SH-SY5Y (cell line): Measurements from ENCODE around the gene WDR89.

Experiments
- GATA2 ChIP-seq: IDR thresholded peaks from 2 replicates; pipeline ENCODE4 v1.6.1; 2011; ENCODE audit warnings: mild to moderate bottlenecking, low read depth, low read length
- GATA3 ChIP-seq: IDR thresholded peaks from 2 replicates; pipeline ENCODE4 v1.6.1; 2011; ENCODE audit warnings: low read depth, mild to moderate bottlenecking, low read length, moderate library complexity

Gene WDR89, protein sequence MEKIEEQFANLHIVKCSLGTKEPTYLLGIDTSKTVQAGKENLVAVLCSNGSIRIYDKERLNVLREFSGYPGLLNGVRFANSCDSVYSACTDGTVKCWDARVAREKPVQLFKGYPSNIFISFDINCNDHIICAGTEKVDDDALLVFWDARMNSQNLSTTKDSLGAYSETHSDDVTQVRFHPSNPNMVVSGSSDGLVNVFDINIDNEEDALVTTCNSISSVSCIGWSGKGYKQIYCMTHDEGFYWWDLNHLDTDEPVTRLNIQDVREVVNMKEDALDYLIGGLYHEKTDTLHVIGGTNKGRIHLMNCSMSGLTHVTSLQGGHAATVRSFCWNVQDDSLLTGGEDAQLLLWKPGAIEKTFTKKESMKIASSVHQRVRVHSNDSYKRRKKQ

DNA sequence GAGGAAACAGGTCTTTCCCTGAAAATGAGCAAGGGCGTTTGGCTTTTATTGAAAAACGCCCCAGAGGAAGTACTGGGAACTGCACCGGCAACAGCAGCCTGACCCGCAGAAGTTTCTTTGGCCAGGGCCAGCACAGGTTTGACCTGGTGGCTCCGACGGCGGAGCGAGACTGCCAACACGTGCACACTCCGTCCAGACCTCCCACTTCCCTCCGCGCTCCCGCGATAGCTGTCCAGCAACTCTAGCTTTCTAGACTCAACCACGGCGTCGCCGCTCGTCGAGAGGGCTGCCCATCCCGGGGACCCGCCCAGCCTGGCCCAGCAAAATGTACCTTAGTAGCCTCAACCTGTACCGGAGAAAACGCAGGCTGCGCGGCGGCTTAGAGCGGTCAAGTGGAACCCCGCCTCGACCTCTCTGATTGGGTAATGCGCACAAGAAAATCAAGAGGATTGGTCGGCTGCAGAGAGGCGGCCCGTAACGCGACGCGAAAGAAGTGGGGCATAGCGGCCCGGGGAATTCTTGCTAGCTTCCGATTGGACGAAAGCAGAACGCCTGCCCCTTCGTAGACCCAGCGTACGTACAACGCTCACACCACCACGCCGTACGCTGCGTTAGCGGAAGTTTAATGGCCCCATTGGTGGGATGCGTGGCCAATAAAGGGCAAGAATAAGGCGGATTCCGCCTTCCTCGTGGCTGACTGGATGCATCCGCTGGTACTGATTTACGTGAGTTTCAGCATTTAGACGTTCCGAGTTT is at the start of gene WDR89:
Gene WDR89, minus strand, starts transcription at position 399 of the 756 bp plus-strand sequence. CDS start 41,929 bp downstream, outside the sequence.
- TF ChIP-seq GATA3 (no peak), GATA2 (no peak)

DNA sequence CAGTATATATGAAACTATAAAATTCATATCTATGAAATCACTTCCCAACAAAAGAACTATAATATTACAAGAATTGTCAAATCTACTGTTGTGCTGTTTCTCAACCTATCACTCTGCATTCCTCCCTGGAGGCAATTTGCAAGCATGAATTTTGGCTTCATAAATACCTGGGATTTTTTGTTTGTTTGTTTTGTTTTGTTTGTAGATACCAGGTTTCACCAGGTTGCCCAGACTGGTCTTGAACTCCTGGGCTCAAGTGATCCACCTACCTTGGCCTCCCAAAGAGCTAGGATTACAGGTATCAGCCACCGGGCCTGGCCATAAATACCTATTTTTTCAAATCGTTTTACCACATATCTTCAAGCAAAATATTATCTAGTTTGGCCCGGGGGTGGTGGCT is 47.5 kb upstream of the WDR89 start:
- no peak for TF ChIP-seq GATA3
- TF ChIP-seq GATA2 = no peak

DNA sequence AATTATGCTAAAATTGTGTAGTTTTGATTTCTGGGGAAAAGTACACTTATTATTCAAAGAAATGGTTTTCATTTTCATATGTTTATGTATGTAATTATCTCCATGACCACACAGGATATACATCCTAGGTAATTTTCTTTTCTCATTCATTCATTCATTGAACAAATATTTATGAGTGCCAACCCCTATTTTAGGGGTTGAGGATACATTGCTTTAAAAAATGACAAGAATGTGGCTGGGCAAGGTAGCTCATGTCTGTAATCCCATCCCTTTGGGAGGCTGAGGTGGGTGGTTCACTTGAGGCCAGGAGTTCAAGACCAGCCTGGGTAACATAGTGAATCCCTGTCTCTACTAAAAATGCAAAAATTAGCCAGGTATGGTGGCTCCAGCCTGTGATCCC is 45.3 kb upstream of the WDR89 start:
- TF ChIP-seq GATA3 = no peak
- no peak for TF ChIP-seq GATA2

DNA sequence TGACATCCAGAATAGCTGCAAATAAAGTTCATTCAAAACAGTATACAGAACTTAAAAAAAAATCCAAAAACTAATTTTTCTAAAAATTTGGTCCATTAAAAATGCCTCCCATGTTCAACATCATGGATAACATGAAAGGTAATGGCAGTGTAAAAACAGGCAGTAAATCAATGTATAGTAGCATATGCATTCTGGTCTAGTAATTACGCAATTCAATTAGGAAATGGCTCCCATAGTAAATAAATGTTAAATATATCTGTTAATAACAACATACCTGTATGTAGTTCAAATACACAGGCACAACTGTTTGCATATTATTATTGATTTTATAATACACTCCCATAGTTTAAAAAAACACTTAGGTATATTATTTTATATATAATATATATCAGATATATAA is 43.7 kb upstream of the WDR89 start:
- no peak for TF ChIP-seq GATA3
- no peak for TF ChIP-seq GATA2

DNA sequence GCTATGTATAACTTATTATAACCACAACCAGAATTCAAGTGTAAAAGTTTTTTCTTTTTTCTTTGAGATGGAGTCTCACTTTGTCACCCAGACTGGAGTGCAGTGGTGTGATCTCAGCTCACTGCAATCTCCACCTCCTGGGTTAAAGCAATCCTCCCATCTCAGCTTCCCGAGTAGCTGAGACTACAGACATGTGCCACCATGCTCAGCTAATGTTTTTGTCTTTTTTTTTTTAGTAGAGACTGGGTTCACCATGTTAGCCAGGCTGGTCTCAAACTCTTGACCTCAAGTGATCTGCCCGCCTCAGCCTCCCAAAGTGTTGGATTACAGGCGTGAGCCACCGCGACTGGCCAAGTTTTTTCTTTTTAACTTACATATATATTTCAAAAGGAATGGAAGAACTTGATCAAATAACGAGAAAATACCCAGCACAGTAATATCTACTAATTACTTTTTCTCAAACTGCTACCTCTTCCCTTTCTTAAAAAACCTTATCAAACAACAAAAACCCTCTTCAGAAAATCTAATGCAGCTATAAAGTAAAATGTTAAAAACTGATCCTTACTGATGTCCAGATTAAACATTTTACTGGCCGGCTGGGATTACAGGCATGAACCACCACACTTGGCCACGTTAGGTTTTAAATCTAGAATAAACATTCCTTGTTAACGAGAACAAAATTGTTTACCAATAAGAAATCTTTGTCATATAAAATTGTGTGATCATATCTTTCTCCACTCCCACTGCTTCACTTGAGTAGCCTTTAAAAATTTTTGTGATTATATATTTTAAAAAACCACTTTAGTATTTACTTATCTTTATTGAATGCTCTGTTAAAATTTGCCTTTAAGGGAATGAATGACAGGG is 41.3 kb upstream of the WDR89 start:
- no peak for TF ChIP-seq GATA2
- TF ChIP-seq GATA3 = no peak

DNA sequence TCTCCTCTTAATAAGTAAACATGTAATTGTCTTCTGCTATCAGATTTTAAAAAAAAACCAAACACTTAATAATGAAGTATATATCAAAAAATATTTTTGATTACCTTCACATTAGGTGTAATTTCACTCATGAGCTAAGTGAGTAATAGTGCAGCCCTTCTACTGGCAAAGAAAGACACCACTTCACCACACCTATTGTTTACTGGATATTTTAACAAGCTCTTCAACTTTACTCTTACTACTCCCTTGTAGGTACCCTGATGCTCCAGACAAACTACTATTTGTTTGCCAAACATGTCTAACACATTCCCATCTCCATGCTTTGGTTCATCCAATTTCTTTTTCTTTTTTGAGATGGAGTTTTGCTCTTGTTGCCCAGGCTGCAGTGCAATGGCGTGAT is 36.9 kb upstream of the WDR89 start:
- TF ChIP-seq GATA2 (no peak), GATA3 (no peak)

DNA sequence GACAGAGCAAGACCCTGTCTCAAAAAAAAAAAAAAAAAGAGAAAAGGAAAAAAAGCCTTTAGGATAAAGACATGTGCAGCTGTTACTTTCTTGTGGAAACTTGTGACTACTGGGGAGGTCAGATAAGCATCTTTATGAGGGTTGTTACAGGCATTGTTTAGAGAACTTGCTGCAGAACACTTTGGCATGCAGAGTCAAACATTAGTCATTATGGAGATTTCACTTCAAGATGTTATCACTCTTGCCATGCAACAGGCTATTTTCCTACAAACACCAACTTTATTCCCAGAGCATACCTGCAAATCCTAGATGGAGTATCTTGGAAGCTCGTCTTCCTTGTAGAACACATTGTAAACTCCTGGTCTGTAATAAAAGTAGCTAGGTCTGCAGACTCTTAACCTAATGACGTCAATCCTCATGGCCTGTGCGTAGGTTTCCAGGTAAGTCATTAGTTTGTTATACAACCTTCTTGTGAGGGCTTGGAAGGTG is 36.3 kb upstream of the WDR89 start:
- TF ChIP-seq GATA3 (no peak), GATA2 (no peak)

DNA sequence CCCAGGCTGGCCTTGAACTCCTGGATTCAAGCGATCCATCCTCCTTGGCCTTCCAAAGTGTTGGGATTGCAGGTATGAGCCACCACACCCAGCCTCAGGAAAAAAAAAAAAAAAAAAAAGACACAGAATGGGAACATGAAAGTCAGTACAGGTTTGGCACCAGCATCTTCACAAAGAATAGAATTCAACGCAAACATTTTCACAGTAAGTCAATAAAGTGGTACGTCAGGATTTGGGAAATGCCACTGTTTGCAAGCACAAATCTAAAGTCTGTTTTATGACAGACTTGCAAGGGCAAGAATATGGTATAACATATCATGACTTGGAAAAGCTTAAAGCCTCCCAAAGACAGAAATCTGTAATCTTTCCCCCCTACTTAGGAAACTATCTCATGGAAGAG is 34.9 kb upstream of the WDR89 start:
- TF ChIP-seq GATA2 (no peak), GATA3 (no peak)

DNA sequence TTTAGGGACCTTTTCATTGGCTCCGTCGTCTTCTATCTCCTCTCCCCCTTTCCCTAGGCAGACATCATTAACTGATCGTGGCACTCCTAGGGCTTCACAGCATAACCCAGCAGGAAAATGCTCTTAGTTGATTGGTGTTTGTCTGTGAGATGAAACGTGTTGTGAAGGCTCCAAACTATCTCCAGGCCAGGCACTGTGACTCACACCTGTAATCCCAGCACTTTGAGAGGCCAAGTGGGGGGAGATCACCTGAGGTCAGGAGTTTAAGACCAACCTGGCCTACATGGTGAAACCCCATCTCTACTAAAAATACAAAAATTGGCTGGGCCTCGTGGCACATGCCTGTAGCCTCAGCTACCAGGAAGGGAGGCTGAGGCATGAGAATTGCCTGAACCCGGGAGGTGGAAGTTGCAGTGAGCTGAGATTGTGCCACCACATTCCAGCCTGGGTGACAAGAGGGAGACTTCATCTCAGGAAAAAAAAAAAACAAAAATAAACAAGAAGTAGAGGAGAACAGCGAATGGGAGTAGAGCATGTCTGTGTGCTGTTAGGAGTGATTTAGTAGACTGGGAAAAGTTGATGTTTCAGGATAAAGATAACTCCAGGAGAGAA is 32.3 kb upstream of the WDR89 start:
- TF ChIP-seq GATA2 = no peak
- TF ChIP-seq GATA3 = no peak

DNA sequence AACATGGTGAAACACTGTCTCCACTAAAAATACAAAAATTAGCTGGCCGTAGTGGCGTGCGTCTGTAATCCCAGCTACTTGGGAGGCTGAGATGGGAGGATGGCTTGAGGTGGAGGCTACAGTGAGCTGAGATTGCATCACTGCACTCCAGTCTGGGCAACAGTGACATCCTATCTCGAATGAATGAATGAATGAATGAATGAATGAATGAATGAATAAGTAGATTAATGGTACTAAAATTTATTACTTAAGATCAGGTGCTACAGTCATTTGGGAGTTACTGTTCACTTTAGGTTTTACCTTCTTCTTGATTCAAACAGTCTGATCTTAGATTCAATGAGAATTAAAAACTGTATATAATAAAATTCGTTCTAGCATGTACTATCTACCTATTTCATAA is 31.6 kb upstream of the WDR89 start:
- TF ChIP-seq GATA2 (no peak), GATA3 (no peak)

DNA sequence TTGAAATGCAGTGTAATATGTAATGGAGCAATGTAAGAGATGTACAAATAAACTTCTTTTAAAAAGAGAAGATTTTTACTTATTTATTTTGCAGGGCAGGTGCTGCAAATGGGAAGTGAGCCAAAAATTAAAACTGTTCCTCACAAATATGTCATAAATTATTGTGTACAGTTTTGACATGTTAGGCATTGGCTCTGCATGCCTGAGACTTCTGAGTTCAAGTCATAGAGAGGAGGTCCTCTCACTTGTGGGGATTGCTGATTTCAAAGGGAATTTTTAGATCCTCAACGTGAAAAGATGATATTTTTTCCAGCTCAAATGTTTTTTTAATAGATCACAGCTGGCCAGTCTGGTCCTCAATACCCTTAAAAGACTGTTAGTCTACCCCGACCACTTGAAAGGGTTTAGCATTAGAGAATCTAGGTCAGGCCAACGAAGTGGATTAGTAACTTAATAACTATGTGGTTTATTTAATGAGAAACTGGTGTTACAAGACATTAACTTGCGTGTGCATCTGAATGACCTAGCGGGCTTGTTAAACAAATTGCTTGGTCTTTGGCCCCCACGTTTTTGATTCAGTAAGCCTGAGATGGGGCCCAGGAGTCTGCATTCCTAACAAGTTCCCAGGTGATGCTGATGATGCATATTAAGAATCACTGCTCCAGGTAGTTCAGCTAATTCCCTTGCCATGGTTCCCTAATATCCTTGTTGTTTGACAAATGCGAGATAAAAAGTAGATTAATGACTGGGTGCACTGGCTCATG is 30.9 kb upstream of the WDR89 start:
- TF ChIP-seq GATA2 = no peak
- TF ChIP-seq GATA3 = no peak

DNA sequence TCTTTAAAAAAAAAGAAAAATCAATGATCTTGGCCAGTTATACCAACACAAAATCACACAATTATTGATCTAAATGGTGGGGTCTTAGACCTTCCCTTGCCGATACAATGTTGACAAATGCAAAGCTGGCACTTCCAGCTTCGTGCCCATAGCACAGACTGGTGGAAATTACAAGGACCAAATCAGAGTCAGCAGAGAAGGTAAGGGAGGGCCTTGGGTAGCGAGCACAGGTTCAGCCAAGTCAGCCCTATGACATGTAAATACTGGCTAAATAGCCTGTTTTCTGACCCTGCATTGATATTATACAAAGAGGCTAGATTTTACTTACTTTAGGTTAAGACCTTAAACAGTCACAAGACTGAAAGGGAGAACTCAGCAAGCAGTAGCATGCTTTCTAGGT is 30.3 kb upstream of the WDR89 start:
- TF ChIP-seq GATA2 (no peak), GATA3 (no peak)

DNA sequence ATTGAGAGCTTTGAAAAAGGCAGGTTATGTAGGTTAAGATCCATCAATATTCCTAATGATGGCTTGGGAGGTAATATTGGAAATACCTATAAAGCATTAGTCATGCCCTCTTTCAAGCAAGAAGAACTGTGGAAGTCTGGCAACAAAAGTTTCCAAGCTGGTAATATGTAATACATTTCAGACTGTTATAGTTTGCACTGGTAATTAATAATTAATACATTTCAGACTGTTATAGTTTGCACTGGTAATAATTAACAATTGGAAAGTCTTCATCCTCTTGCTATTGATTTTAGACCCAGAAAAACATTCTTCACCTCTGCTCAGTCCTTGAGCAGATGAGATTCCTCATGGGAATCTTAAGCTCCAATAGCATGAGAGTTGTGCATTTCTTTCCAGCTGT is 29.0 kb upstream of the WDR89 start:
- TF ChIP-seq GATA3 (no peak), GATA2 (no peak)
